ENCODE measurements around the gene AKR1C8.
"Not testable (repeated sequence)": the region's sequence is repeated elsewhere in the genome, so short reads cannot be mapped to it uniquely, and the experiment has no call there.

Gene AKR1C8

DNA sequence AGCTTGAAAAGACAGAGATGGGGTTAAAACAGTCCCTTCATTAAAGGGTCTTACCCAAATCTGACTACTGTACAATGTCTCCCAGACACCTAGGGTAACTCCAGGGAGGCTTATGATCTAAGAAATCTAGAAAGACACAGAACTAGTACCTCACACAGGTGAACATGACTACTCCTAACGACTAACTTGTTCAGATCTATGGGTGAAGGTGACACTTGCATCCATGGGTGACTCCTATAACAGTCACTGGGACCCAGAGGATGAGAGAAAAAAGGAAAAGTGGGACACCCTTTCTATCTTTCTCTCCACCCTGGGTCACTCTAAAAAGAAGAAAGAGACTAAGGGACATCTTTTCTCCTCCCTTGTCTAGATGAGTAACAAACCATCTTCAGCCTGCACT is 19.2 kb downstream of the AKR1C8 start:
- DNase-seq: no peak

DNA sequence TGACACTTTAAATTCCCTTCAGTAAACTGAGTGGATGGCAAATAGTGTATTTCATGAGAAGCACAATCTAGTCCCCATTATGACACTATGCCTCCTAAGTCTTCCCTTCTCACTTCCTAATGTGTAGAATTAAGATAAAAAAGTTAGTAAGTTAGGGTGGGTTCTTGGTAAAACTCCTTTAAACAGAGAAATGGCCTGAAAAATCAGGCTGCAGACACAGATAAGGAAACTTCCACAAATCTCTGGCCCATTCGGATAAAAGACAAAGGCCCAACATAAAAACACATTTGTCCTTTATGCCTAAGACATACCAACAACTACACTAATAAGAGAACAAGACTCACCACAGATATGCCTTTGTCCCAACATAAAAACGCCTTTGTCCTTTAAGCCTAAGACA is 21.5 kb downstream of the AKR1C8 start:
- no peak for DNase-seq

DNA sequence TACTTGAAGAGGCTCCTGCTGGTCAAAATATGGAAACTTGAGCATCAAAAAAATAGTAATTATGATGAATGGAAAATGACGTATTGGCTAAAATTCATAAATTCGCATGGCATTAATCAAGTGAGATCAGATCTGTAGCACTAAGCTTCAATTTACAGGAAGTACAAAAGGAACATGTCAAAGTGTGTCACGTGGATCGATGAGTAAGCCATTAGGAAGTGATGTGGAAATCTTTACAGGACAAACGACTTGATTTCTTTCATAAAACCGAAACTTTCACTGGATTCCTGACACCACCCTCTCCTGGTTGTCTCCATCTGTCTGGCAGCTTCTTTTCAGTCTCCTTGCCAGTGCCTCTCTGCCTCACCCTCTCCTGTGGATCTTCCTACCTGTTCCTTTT is 25.8 kb downstream of the AKR1C8 start:
- DNase-seq: no peak

DNA sequence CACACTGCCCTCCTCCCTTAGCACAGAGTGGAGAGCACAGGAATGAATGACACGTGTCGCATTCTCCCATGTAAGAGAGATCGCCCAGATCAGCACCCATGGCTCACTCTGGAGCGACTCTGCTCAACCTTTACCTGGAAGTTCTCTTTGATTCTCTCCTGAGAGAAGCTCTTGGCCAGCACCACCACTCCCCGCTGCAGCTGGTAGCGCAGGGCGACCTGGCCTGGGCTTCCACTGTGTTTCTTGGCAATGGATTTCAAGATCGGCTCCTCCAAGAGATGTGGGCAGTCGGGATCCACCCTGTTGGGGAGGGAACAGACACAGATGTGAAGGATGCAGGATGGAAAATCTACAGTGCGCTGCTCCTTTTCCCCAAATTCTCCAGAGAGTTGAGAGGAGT is 27.4 kb downstream of the AKR1C8 start:
- no peak for DNase-seq

DNA sequence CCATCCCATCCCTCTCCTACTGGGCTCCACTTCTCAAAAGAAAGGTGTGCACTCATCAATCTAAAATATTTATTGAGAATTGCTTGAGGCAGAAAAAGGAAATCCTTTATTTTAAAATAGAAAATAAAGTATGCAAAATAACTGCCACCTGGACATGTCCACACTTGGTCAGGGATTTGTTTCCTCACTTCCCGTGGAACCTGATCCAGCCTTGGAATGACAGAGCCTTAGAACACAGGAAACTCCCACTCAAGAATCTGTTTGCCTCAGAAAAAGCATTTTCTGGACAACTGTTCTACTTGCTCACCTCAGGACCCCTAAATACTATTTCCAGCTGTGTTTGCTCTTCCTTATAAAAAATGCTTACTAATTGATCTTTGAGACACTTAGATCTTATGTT is 29.0 kb downstream of the AKR1C8 start:
- no peak for DNase-seq

DNA sequence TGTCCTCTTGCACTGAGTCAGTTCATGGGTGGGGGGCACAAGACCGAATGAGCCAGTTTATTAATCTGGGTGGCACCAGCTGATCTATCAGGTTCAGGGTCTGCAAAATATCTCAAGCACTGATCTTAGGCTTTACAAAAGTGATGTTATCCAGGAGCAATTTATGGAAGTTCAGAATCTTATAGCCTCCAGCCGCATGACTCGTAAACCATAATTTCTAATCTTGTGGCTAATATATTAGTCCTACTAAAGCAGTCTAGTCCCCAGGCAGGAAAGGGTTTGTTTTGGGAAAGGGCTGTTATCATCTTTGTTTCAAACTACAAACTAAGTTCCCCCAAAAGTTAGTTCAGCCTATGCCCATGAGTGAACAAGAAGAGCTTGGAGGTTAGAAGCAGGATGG is 33.9 kb downstream of the AKR1C8 start:
- no peak for DNase-seq

DNA sequence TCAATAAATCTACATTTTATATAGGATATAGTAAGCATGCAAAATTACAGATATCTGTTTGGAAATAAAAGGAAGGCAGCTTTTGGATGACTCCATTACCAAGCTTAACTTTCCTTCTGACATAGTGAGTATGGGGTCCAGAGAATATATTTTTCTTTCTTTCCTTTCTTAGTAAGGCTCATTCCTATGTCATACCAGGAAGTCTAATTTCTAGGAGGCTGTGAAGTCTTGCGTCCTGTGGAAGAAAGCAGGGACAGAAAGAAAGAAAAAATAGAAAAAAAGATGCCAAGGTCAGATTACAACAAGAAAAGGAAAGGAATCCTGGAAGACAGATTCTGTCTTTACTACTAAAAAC is 36.3 kb downstream of the AKR1C8 start:
- DNase-seq: no peak

DNA sequence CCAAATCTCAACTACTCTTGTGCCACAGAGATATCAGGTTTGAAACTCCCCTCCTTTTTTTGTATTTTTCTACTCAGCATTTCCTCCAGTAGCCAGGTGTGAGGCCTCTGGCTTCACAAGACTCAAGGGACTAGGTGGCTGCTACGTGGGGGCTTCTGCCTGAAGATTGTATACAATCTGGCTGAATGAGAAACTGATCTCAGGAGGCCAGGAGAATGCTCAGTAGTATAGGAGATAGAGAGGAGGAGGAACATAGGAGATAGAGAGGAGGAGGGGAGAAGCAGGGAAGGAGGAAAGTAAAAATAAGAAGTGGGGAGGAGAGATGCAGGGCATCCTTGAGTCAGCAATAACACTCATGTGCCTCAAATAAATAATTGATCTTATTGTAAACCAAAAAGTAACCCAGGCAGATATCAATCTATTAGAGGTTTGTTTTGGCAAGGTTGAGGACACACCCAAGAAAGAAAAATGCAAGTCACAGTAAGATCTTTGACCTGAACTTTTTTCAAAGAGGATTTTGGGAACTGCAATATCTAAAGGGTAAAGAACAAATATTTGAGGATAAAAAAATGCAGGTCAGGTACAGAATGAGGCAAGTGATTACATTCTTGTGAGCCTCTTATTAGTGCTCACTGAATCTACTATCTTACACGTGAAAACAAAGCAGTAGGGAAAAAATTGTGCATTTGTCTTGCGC is 36.8 kb downstream of the AKR1C8 start:
- no peak for DNase-seq

DNA sequence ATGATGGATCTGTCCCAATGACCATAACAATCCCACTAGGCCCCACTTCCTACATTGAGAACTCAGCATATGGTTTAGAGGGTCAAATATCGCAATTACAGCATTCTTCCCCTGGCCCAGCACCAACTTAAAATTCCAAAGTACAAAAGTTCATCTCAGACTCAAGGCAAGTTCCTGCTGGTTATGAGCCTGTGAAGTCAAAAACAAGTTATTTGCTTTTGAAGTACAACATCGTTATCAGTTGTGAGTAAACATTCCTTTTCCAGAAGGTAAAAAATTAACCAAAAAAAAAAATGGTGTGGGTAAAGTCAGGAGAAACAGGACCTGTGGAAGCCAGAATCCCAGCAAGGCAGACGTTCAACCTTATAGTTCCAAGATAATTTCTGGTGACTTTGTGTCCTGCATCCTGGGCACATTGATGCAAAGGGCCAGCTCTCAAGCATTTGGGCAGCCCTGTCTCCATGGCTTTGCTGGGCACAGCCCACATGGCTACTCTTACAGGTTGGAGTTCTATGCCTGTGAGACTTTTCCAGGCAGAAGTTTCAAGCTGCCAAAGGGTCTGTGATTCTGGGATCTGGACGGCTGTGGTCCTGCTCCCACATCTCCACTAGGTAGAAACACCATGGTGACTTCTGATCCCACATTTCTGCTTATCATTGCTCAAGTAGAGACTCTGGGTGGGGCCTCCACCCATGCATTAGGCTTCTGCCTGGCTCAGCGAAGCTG is 37.5 kb downstream of the AKR1C8 start:
- no peak for DNase-seq

DNA sequence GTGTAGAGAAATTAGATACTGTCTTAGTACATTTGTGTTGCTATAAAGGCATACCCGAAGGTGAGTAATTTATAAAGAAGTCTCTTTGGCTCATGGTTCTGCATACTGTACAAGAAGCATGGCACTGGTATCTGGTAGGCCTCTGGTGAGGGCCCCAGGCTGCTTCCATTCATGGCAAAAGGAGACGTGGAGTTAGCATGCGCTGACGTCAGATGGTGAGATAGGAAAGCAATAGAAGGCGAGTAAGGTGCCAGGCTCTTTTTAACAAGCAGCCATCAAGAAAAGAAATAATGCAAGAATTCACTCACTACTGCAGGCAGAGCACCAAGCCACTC is 38.1 kb downstream of the AKR1C8 start:
- DNase-seq: no peak

DNA sequence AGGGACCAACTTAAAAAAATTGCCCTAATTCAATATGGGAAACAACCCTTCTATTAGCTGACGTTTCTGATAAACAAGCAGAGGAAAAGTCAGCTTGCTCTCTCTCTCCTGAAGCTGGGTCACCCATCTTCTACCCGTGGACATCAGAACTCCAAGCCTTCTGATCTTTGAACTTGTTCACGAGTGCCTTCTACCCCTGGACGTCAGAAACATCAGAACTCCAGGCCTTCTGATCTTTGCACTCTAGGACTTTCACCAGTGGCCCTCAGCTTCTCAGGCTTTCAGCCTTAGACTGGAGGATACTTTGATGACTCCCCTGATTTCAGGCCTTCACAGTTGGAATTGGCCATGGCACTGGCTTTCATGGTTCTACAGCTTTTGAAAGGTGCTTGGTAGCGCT is 41.8 kb downstream of the AKR1C8 start:
- no peak for DNase-seq

DNA sequence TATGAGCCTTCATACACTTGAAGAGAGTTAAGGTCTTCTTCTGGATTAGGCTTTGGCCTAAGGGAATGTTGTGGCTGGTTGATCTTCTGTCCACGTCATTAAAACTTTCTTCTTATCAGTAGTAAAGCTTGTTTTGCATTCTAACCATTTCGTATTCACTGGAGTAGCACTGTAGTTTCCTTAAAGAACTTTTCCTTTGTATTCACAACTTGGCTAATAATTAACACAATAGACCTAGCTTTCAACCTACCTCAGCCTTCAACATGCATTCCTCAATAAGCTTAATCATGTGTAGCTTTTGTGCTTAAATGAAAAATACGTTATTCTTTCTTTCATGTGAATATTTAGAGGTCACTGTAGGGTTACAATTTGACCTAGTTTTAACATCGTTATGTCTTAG is 42.8 kb downstream of the AKR1C8 start:
- DNase-seq: no peak

DNA sequence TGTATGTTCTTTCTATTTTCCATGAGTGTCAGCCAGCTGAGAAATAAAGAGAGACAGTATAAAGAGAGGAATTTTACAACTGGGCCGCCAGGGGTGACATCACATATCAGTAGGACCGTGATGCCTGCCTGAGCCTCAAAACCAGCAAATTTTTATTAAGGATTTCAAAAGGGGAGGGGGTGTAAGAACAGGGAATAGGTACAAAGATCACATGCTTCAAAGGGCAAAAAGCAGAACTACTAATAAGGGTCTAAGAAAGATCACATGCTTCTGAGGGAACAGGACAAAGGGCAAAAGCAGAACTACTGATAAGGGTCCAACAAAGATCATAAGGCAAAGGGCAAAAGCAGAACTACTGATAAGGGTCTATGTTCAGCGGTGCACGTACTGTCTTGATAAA is 47.3 kb downstream of the AKR1C8 start:
- not testable (repeated sequence) for DNase-seq

DNA sequence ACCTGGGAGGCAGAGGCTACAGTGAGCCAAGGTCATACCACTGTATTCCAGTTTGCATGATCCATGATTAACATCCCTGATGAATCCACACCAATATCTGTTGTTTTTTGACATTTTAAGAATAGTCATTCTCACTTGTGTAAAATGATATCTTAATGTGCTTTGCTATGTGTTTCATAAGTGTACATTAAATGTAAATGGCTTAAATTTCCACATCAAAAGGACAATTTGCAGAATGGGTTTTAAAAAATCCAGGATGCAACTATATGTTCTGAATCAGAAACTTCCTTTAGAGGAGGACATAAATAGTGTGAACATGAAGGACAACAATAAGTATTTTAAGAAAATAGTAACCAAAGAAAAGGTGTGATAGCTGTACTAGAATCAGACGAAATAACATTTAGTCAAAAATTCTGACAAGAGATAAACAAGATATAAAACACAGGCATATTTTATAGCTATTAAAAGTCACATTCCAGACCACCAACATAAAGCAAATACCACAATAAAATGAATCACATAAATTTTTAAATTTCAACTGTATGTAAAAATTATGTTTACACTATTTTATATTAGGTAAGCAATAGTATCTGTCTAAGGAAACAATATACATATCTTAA is 48.4 kb downstream of the AKR1C8 start:
- DNase-seq: no peak

DNA sequence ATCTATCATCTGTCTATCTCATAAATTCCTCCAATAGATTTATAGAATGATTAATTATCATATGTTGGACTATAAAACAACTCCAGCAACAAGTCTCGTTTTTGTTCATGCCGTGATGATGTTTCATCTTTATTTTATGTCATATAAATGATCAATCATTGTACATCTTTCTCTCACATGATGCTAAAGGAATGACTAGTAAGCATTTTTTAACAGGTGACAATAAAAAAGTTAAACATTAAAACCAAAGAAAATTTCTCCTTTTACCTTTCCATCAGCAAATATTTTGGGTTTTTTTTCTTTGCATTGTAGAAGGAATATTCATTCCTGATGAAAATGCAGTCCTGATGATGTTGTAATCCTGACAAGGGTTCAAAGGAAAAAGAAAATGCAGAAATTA is 49.4 kb downstream of the AKR1C8 start:
- no peak for DNase-seq

DNA sequence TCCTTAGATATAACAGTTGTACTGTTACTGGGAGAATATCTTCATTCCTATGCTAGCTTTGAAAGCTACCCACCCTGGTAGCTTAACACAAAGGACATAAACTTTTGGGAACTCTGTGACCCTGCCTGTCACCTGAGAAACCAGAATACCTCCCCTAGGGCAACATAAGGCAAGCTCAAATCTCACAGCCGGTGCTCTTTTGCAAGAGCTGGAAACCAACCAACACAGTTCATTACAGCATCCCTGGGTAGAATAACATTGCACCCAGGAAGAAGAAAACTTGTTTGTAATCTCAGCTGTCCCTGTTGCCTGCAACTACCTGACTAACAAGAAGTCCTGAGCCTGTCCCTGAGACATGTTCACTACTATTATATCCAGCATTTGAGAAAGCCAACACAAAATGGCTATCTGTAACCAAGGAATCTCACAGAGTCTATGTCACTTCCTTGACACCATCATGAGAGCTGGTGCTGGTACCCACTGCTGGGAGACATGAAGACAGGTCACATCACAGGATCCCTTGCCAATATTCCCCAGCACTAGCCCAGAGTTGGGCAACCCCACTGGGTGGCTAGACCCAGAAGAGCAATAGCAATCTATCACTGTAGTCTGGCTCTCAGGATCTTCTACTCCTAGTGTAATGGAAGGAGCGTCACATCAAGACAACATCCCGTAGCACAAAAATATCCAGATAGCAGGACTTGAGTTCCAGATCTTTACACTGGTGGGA is 59.5 kb downstream of the AKR1C8 start:
- no peak for DNase-seq

DNA sequence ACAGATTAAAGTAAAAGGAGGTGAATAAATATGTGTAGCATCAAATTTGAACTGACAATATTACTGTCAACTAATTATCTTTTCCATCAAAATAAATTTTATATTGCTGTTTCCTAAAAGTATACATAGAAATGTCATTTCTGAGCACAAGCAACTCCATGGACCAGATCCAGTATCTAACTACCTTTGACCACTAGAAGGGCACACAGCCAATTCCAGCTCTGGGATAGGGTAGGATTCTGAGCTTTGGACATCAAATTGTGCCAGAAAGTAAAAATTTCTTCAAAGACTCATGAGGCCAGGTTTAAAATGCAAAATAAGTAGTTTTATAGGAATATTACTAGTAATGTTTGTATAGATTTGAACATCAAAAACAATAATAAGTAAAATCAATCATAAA is 61.1 kb downstream of the AKR1C8 start:
- DNase-seq: no peak

DNA sequence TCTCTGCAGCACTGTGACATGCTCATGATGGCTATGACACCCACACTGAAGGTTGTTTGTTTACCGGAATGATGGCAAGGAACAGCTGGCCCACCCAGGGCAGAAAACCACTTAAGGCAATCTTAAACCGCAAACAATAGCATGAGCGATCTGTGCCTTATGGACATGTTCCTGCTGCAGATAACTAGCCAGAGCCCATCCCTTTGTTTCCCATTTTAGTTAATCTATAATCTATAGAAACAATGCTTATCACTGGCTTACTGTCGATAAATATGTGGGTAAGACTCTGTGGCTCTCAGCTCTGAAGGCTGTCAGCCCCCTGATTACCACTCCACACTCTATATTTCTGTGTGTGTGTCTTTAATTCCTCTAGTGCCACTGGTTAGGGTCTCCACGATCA is 65.0 kb downstream of the AKR1C8 start:
- not testable (repeated sequence) for DNase-seq

DNA sequence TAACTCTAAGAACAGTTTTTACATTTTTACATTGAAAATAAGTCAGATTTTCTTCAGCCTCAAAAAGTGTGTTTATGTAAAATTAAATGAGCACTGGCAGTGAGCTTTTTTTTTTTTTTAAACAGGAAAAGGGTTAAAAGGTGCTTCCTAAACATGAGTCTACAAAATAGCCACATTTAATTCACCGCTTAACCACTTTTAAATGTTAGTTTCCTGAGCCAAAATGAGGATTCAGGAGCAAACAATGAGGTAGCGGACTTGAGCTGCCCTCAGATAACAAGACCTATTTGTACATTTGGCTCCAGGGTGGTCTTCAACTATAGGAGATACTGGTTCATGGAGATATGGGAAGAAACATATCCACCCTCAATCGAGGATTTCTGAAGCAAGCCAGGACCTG is 67.9 kb downstream of the AKR1C8 start:
- no peak for DNase-seq

DNA sequence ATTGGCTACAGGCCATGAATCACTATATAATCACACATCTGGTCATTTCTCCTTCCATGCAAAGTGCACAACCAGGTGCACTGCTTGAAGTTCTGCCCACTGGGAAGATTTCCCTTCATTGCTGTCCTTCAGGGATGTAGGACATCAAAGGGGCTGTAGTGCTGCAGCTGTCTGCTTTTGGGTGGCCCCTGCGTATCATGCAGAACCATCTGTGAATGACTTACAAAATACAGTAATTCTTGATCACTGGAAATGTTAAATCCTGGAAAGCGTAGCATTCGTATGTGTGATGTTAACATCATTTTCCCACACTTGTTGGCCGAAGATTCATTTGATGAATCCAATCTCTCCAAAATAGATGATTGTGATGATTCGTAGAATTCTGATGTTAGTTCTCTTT is 68.3 kb downstream of the AKR1C8 start:
- DNase-seq: no peak

DNA sequence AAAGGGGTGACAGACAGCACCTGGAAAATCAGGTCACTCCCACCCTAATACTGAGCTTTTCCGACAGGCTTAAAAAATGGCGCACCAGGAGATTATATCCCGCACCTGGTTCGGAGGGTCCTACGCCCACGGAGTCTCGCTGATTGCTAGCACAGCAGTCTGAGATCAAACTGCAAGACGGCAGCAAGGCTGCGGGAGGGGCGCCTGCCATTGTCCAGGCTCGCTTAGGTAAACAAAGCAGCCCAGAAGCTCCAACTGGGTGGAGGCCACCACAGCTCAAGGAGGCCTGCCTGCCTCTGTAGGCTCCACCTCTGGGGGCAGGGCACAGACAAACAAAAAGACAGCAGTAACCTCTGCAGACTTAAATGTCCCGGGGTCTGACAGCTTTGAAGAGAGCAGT is 75.1 kb downstream of the AKR1C8 start:
- not testable (repeated sequence) for DNase-seq

DNA sequence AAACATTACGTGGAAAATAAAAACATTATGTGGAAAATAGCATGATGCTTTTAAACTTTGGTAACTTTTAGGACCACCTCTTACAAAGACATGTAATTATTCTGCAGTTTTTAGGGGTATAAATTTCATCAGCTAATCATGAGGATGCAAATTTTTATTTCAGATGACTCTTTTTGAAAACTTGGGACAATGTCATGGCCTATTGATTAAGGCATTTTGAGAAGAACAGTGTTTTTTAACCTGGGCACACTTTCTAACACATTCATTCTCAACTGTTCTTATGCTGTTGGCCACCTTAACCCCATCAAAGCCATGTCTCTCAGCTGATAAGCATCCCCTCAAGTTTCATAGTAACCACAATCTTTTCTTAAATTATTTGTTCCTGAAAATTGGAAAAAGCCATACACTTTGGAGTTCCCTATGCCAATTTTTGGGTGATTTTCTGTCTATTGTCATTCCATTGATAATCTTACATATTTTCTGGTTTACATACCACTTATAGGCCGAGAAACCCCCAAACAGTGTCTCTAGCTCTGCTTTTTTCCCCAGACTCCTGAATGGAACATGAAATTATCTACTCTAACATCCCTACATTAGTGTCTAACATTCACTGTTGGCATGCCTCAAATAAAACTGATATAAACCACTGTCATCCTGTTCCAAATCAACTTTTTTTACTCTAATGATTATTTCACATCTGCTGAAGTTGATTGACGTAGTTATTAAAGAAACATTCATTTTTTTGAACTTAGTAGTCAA is 76.1 kb downstream of the AKR1C8 start:
- no peak for DNase-seq

DNA sequence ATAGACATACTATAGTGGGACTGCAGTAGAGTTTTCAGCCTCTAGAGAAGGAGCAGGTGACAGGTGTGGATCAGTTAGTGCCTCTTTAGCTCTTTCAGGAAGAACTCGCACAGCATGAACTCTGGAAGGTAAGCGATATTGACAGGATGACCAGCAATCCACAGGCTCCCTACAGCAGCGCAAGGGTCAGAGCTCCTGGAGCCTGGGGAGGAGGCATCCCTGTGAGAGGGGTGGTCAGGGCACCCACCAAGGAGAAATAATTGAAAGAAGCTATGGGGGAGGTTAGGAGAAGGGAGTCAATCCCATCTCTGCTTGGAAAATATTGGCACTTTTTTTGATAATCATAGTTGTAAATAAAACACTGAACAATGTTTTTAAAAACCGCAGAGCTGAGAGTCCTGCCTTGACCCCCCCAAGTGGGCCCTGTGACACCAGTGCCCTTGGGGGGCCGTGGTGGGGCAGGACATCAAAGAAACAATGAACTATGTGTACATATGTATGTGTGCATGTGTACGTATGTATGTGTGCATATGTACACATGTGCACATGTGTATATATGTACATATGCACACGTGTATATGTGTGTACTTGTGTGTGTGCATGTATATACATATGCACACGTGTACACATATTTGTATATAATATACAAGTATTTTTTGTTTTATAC is 77.0 kb downstream of the AKR1C8 start:
- no peak for DNase-seq
